Spleen (tissue), 7 donors: ENCODE measurements around the gene FUOM.

Experiments
- CTCF ChIP-seq, 11 experiments: fragments of 200-600 bp in 7 of 11; fragments of 450-650 bp in 4 of 11; sonication (generic) in 4 of 11; IDR thresholded peaks in 8 of 11; conservative IDR thresholded peaks in 3 of 11; 1 replicate in 7 of 11; 2 replicates in 4 of 11; pipeline versions ENCODE4 v1.4.0 to v1.8.0; 2016 to 2021; ENCODE audit warnings: antibody characterized with exemption in 11 of 11, inconsistent platforms in 4 of 11, mild to moderate bottlenecking in 1 of 11
- POLR2A ChIP-seq, 3 donors: fragments of 450-650 bp; IDR thresholded peaks; one replicate each; pipeline ENCODE4 v1.5.1; 2017; ENCODE audit warnings: antibody characterized with exemption in 3 of 3, mild to moderate bottlenecking in 1 of 3
- donor health status: DM: no; HTN: no; CAD: no; lungs with moderate emphysema.
- donor health status: DM: no; HTN: no; CAD: no.
- donor health status: DM: no; HTN: no; CAD: no.

GRCh38 chr10:133326745-133327650, 30.8 kb downstream of the FUOM start:
- no peak for TF ChIP-seq POLR2A (IDR thresholded peaks at IDR 0.05)
- TF ChIP-seq CTCF (IDR thresholded peaks at IDR 0.05 in 8 of 11, conservative IDR thresholded peaks at IDR 0.05 in 3 of 11) = no peak
